PFSK-1 (cell line): Measurements from ENCODE around the gene C1QC.

ENCODE experiments used
- FOXP2 ChIP-seq: optimal IDR thresholded peaks from 2 replicates; pipeline ENCODE3; 2011; ENCODE audit warnings: borderline replicate concordance, control low read depth, inconsistent platforms; ENCODE audit not compliant: insufficient read depth; ENCODE audit errors: extremely low read length, extremely low read depth
- POLR2AphosphoS5 ChIP-seq: IDR thresholded peaks from 2 replicates; pipeline ENCODE4 v1.6.1; 2012; ENCODE audit warnings: low read depth, mild to moderate bottlenecking, control low read depth, low read length, moderate library complexity
- SIN3A ChIP-seq: IDR thresholded peaks from 2 replicates; pipeline ENCODE4 v1.6.1; 2012; ENCODE audit warnings: mild to moderate bottlenecking, low read length, moderate library complexity, borderline replicate concordance; ENCODE audit not compliant: insufficient read depth
- TAF1 ChIP-seq: IDR thresholded peaks from 2 replicates; pipeline ENCODE4 v1.6.1; 2012; ENCODE audit warnings: low read length, control low read depth, borderline replicate concordance; ENCODE audit not compliant: insufficient read depth
- TF ChIP-seq, protein P1 (sequence below), 2 experiments: IDR thresholded peaks; 2 replicates each; pipeline versions ENCODE4 v1.6.1 to v1.8.0; 2011 to 2012; ENCODE audit warnings: low read depth in 2 of 2, low read length in 2 of 2, control low read depth in 1 of 2, inconsistent platforms in 1 of 2, mild to moderate bottlenecking in 1 of 2, moderate library complexity in 1 of 2; ENCODE audit not compliant: insufficient read depth in 1 of 2

The C1QC gene

GRCh38 chr1:22680726-22681125, 37.3 kb downstream of the C1QC start:
- TF ChIP-seq SIN3A (no peak), FOXP2 (no peak), POLR2AphosphoS5 (no peak), TAF1 (no peak)
- TF ChIP-seq, protein P1, sequence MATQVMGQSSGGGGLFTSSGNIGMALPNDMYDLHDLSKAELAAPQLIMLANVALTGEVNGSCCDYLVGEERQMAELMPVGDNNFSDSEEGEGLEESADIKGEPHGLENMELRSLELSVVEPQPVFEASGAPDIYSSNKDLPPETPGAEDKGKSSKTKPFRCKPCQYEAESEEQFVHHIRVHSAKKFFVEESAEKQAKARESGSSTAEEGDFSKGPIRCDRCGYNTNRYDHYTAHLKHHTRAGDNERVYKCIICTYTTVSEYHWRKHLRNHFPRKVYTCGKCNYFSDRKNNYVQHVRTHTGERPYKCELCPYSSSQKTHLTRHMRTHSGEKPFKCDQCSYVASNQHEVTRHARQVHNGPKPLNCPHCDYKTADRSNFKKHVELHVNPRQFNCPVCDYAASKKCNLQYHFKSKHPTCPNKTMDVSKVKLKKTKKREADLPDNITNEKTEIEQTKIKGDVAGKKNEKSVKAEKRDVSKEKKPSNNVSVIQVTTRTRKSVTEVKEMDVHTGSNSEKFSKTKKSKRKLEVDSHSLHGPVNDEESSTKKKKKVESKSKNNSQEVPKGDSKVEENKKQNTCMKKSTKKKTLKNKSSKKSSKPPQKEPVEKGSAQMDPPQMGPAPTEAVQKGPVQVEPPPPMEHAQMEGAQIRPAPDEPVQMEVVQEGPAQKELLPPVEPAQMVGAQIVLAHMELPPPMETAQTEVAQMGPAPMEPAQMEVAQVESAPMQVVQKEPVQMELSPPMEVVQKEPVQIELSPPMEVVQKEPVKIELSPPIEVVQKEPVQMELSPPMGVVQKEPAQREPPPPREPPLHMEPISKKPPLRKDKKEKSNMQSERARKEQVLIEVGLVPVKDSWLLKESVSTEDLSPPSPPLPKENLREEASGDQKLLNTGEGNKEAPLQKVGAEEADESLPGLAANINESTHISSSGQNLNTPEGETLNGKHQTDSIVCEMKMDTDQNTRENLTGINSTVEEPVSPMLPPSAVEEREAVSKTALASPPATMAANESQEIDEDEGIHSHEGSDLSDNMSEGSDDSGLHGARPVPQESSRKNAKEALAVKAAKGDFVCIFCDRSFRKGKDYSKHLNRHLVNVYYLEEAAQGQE (IDR thresholded peaks at IDR 0.05; ENCODE audit: insufficient read depth in 1 of 2, low read depth in 2 of 2, low read length in 2 of 2): no peak

- no peak for TF ChIP-seq SIN3A
- TF ChIP-seq FOXP2: no peak
- no peak for TF ChIP-seq POLR2AphosphoS5
- TF ChIP-seq TAF1: no peak
- TF ChIP-seq, protein P1 (IDR thresholded peaks at IDR 0.05; ENCODE audit: insufficient read depth in 1 of 2, low read depth in 2 of 2, low read length in 2 of 2): no peak
Observed at GRCh38 chr1:22681556-22682276, 38.3 kb downstream of the C1QC start.

- TF ChIP-seq TAF1 (no peak), FOXP2 (no peak), POLR2AphosphoS5 (no peak), SIN3A (no peak)
- TF ChIP-seq, protein P1 (IDR thresholded peaks at IDR 0.05; ENCODE audit: insufficient read depth in 1 of 2, low read depth in 2 of 2, low read length in 2 of 2): no peak
Observed at GRCh38 chr1:22683547-22683946, 40.1 kb downstream of the C1QC start.

GRCh38 chr1:22685591-22686059, 42.2 kb downstream of the C1QC start:
- TF ChIP-seq SIN3A (no peak), POLR2AphosphoS5 (no peak), FOXP2 (no peak)

DNA sequence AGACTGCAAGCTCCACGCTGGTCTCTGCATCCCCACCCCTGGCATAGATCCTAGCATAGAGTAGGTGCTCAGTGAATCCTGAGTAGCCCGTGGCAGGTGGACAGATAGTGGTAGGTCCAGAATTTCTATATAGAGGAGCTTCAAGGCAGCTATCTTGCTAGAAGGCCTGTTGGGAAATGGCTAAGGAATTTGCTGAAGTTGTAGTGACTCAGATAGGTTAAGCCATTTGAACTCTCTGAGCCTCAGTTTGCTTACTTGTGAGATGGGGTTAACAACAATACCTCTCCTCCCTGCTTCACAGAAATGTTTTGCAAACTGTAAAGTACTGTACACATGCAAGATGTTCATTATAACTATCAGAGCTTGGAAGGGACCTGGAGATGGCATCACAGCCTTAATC, 43.8 kb downstream of the C1QC start:
- TF ChIP-seq POLR2AphosphoS5 (no peak), FOXP2 (no peak), TAF1 (no peak), SIN3A (no peak)
- TF ChIP-seq, protein P1 (IDR thresholded peaks at IDR 0.05; ENCODE audit: insufficient read depth in 1 of 2, low read depth in 2 of 2, low read length in 2 of 2): no peak
